SU-DHL-6 (cell line): ENCODE data around the gene LIM2.

Experiments
- H2AFZ ChIP-seq: fragments of 200-600 bp; sonication (generic); 2 replicates; pipeline ENCODE4 v1.6.1; 2014; ENCODE audit warnings: low read depth, mild to moderate bottlenecking, moderate library complexity, mixed read lengths, antibody characterized with exemption, low read length; ENCODE audit not compliant: severe bottlenecking
- H3F3A ChIP-seq: fragments of 200-600 bp; shearing (Covaris generic); 2 replicates; pipeline ENCODE4 v1.6.0; 2016; ENCODE audit warnings: antibody characterized with exemption, mild to moderate bottlenecking; ENCODE audit not compliant: insufficient read depth
- H3K27ac ChIP-seq: fragments of 200-600 bp; sonication (generic); 2 replicates; pipeline ENCODE4 v1.5.1; 2016; ENCODE audit warnings: low read depth, mild to moderate bottlenecking, low read length, moderate library complexity, mixed read lengths
- H3K27me3 ChIP-seq: fragments of 200-600 bp; sonication (generic), shearing (Covaris generic); 2 replicates; pipeline ENCODE4 v1.6.0; 2014; ENCODE audit warnings: mild to moderate bottlenecking, low read length
- H3K36me3 ChIP-seq: fragments of 200-600 bp; sonication (generic); 2 replicates; pipeline ENCODE4 v1.6.1; 2014; ENCODE audit warnings: mild to moderate bottlenecking, low read length, mixed read lengths
- H3K4me2 ChIP-seq: fragments of 300-600, 200-600 bp; shearing (Covaris generic), sonication (generic); 2 replicates; pipeline ENCODE4 v1.6.0; 2014; ENCODE audit warnings: low read length, low read depth, mild to moderate bottlenecking; ENCODE audit not compliant: poor library complexity, severe bottlenecking
- H3K4me3 ChIP-seq: fragments of 200-600 bp; sonication (generic); 2 replicates; pipeline ENCODE4 v1.5.1; 2014; ENCODE audit warnings: antibody characterized with exemption, low read length, mild to moderate bottlenecking, mixed read lengths; ENCODE audit not compliant: insufficient read depth, poor library complexity, severe bottlenecking
- H3K79me2 ChIP-seq: fragments of 200-600 bp; sonication (generic); 2 replicates; pipeline ENCODE4 v1.6.1; 2014; ENCODE audit warnings: mild to moderate bottlenecking, low read length, moderate library complexity; ENCODE audit not compliant: insufficient read depth
- H3K9ac ChIP-seq: fragments of 200-600 bp; sonication (generic); 2 replicates; pipeline ENCODE4 v1.7.0; 2014; ENCODE audit warnings: mild to moderate bottlenecking, low read length
- H3K9me2 ChIP-seq: fragments of 200-600 bp; sonication (generic); replicated peaks from 2 replicates; pipeline ENCODE4 v1.6.1; 2014; ENCODE audit warnings: low read length; ENCODE audit not compliant: insufficient read depth
- H3K9me3 ChIP-seq: fragments of 200-600 bp; sonication (generic); 2 replicates; pipeline ENCODE4 v1.6.1; 2014; ENCODE audit warnings: low read length, mixed read lengths; ENCODE audit not compliant: insufficient read depth
- H4K20me1 ChIP-seq: fragments of 200-600 bp; sonication (generic); 2 replicates; pipeline ENCODE4 v1.6.1; 2014; ENCODE audit warnings: low read depth, mild to moderate bottlenecking, antibody characterized with exemption, low read length, moderate library complexity, mixed read lengths
- CTCF ChIP-seq: fragments of 200-600 bp; sonication (generic); IDR thresholded peaks from one replicate; pipeline ENCODE4 v1.5.1; 2017; ENCODE audit warnings: antibody characterized with exemption, mild to moderate bottlenecking, low read length, moderate library complexity; ENCODE audit not compliant: insufficient read depth, poor library complexity, severe bottlenecking
- EZH2phosphoT487 ChIP-seq: fragments of 200-600 bp; sonication (generic), shearing (Covaris generic); conservative IDR thresholded peaks from 2 replicates; pipeline ENCODE4 v1.6.1; 2018; ENCODE audit warnings: mild to moderate bottlenecking, antibody characterized with exemption, low read length, moderate library complexity, mixed read lengths

The LIM2 gene

GRCh38 chr19:51339687-51340656, 47.8 kb downstream of the LIM2 start:
- Histone ChIP-seq H3K4me2 (peak overlapping the region; percentile 92), H3K4me3 (peak overlapping the region; percentile 63), H3K9ac (peak overlapping the region; percentile 51; the same call in 1 of the 2 replicates), H3K79me2 (no peaks in the 10 kb centered on the region), H3K27ac (no peak overlapping the region), H2AFZ (peak overlapping the region; percentile 88), H3K9me2 (no peaks in the 10 kb centered on the region), H3K27me3 (no peaks in the 10 kb centered on the region), H4K20me1 (no peaks in the 10 kb centered on the region), H3K9me3 (no peaks in the 10 kb centered on the region), H3F3A (no peaks in the 10 kb centered on the region), H3K36me3 (no peaks in the 10 kb centered on the region)
- TF ChIP-seq EZH2phosphoT487, result no peak
- no peak for TF ChIP-seq CTCF

GRCh38 chr19:51339313-51339686, 48.5 kb downstream of the LIM2 start:
- H3K36me3 ChIP-seq, result no peaks in the 10 kb centered on the region
- peak overlapping the region; percentile 92 for H3K4me2 ChIP-seq
- H2AFZ ChIP-seq, result peak overlapping the region; percentile 88
- no peaks in the 10 kb centered on the region for H4K20me1 ChIP-seq
- peak overlapping the region; percentile 51 for H3K9ac ChIP-seq
- no peaks in the 10 kb centered on the region for H3K9me3 ChIP-seq
- H3F3A ChIP-seq, result no peaks in the 10 kb centered on the region
- peak overlapping the region; percentile 63 for H3K4me3 ChIP-seq
- H3K79me2 ChIP-seq, result no peaks in the 10 kb centered on the region
- H3K27me3 ChIP-seq, result no peaks in the 10 kb centered on the region
- TF ChIP-seq EZH2phosphoT487 (no peak), CTCF (no peak)
- no peak overlapping the region for H3K27ac ChIP-seq
- no peaks in the 10 kb centered on the region for H3K9me2 ChIP-seq

- Histone ChIP-seq H3K36me3 (no peaks in the 10 kb centered on the region), H3F3A (no peaks in the 10 kb centered on the region), H3K27me3 (no peaks in the 10 kb centered on the region), H3K4me3 (peak overlapping the region; percentile 63), H2AFZ (peak overlapping the region; percentile 88), H3K79me2 (no peaks in the 10 kb centered on the region), H3K9me3 (no peaks in the 10 kb centered on the region), H3K9me2 (no peaks in the 10 kb centered on the region), H3K9ac (peak overlapping the region; percentile 51), H4K20me1 (no peaks in the 10 kb centered on the region), H3K4me2 (peak overlapping the region; percentile 92), H3K27ac (no peak overlapping the region)
- TF ChIP-seq EZH2phosphoT487 (no peak), CTCF (peak; percentile 96)
Observed at GRCh38 chr19:51338563-51339312, 49.0 kb downstream of the LIM2 start.
